ENCODE data around the gene CACNA2D3.

DNA sequence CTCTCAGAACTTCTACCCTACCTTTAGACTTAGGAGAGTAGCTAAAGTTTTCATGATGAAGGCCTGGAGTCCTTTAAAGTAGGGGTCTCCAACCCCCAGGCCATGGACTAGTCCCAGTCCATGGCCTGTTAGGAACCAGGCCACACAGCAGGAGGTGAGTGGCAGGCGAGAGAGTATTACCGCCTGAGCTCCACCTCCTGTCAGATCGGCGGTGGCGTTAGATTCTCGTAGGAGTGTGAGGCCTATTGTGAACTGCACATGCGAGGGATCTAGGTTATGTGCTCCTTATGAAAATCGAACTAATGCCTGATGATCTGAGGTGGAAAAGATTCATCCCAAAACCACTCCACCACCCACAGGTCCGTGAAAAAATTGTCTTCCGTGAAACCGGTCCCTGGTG is 18.3 kb upstream of the CACNA2D3 start:
- no peak for TF ChIP-seq EZH2 (IDR thresholded peaks at IDR 0.05; ENCODE audit: low read length)
- TF ChIP-seq, protein P1, sequence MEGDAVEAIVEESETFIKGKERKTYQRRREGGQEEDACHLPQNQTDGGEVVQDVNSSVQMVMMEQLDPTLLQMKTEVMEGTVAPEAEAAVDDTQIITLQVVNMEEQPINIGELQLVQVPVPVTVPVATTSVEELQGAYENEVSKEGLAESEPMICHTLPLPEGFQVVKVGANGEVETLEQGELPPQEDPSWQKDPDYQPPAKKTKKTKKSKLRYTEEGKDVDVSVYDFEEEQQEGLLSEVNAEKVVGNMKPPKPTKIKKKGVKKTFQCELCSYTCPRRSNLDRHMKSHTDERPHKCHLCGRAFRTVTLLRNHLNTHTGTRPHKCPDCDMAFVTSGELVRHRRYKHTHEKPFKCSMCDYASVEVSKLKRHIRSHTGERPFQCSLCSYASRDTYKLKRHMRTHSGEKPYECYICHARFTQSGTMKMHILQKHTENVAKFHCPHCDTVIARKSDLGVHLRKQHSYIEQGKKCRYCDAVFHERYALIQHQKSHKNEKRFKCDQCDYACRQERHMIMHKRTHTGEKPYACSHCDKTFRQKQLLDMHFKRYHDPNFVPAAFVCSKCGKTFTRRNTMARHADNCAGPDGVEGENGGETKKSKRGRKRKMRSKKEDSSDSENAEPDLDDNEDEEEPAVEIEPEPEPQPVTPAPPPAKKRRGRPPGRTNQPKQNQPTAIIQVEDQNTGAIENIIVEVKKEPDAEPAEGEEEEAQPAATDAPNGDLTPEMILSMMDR (optimal IDR thresholded peaks at IDR 0.05 in 1 of 3, IDR thresholded peaks at IDR 0.05 in 1 of 3, conservative IDR thresholded peaks at IDR 0.05 in 1 of 3; ENCODE audit: extremely low read depth in 1 of 3, insufficient read depth in 2 of 3, low read length in 3 of 3) = no peak
